Superior temporal gyrus (tissue), 1 donor: Measurements from ENCODE around the gene VMAC.
A peak's percentile ranks its signal among the peaks of the same experiment; 100 is the strongest.

Experiments
- DNase-seq: peaks from one replicate; pipeline ENCODE4 v3.0.0-alpha.2; 2016; ENCODE audit errors: extremely low spot score

Gene VMAC

DNA sequence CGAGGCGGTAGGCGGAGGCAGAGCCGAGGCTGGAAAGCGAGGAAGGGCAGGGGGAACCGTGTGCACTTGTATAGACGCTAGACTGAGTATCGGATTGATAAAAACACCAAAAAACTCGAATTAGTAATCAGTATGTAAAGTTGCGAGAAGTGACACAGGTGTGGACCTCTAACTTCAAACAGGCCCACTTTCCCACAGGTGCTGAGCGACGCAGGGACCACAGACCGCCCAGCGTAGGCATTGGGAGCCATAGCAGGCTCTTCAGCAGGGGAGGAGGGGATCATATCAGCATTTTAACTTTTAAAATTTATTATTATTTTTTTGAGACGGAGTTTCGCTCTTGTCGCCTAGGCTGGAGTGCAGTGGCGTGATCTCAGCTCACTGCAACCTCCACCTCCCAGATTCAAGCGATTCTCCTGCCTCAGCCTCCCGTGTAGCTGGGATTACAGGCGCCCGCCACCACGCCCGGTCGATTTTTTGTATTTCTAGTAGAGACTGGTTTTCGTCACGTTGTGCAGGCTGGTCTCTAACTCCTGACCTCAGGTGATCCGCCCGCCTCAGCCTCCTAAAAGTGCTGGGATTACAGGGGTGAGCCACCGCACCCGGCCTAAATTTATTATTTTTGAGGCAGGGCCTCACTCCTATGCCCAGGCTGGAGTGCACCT lies 574 bp downstream of the VMAC start:
- DNase-seq: no peak

DNA sequence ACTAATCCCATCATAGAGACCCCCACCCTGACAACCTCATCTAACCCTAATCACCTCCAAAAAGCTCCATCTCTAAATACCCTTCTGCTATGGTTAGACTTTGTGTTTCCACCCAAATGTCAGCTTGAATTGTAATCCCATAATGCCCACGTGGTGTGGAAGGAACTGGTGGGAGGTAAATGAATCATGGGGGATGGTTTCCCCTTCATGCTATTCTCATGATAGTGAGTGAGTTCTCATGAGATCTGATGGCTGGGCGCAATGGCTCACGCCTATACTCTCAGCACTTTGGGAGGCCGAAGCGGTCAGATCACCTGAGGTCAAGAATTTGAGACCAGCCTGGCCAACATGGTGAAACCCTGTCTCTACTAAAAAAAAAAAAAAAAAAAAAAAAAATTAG lies 2.6 kb downstream of the VMAC start:
- no peak for DNase-seq

DNA sequence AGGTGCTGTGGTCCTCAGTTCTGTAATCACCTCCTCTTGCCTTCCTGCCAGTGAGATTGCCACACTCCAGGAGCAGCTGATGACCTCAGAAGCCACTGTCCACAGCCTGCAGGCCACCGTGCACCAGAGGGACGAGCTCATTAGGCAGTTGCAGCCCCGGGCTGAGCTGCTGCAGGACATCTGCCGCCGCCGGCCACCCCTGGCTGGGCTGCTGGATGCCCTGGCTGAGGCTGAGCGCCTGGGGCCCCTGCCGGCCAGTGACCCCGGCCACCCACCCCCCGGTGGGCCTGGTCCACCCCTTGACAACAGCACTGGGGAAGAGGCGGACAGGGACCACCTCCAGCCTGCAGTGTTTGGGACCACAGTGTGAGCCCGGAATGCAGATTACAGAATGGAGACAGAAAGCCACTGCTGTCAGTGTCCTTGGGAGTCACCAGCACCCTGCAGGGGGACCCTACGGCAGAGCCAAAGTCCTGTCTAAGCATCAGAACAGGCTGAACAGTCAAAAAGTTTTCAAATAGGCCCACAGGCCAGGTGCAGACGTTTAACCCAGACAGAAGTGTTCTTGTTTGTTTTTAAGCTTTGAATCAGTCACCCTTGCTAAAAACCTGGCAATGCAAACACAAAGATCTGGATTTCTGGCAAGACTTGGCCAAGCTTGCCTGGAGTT lies 4.2 kb downstream of the VMAC start:
- DNase-seq: no peak

DNA sequence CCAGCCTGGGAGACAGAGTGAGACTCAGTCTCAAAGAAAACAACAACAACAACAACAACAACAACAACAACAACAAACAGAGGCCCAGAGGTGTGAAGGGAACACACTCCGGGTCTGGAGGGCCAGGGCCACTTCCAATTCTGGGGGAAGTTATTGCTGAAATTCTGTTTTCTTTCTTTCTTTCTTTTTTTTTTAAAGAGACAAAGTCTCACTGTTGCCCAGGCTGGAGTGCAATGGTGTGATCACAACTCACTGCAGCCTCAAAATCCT lies 5.9 kb downstream of the VMAC start:
- DNase-seq: no peak

DNA sequence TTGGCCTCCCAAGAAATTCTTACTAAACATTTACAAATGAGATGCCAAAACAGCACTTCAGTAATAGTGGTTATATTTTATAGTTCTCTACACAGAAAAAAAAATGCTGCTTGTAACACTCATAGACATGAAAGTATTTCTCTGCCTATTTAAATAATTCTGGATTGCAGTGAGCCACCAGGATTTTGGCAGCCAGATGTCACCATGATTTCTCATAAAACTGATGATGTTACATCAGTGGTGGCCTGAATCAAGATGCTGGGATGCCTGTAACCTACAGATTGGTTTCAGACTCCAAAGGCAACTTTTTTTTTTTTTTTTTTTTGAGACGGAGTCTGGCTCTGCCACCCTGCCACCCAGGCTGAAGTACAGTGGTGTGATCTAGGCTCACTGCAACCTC lies 6.7 kb downstream of the VMAC start:
- DNase-seq: no peak

DNA sequence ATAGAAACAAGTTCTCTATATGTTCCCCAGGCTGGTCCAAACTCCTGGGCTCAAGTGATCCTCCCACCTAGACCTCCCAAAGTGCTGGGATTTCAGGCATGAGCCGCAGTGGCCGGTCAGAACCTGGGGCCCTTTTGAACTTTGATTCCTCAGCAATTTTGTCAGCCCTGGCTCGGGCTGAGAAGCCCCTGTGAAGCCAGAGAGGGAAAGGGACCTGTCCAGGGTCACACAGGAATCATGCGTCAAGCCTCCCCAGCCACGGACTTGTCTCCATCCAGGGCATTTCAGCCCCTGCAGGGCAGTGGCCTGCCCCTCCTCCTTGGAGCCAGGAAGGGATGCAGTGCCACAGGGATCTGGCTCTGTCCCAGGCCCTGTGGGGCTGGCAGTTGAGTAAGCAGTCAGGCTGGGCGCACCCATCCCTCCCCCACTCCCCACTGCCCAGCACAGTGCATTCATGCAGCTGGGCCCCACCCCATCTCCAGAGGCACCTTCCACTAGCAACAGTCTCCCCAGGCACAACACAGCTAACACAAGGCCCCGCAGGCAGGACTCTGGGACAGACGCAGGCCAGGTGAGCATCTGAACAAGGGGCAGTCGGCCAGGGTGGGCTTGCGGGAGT lies 9.2 kb downstream of the VMAC start, which contains the start of gene CAPS:
TSS of gene CAPS (plus strand) at position 516 of the 619 bp plus-strand sequence. CDS start 153 bp downstream, outside the sequence.
- peak; percentile 19 for DNase-seq

DNA sequence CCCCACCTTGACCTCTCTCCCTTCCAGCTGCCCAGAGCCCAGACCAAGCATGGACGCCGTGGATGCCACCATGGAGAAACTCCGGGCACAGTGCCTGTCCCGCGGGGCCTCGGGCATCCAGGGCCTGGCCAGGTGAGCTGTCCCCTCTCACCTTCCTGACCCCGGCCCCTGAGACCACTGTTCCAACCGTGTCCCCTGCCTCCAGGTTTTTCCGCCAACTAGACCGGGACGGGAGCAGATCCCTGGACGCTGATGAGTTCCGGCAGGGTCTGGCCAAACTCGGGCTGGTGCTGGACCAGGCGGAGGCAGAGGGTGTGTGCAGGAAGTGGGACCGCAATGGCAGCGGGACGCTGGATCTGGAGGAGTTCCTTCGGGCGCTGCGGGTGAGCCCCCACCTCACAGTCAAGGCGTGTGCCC lies 9.7 kb downstream of the VMAC start:
- no peak for DNase-seq

DNA sequence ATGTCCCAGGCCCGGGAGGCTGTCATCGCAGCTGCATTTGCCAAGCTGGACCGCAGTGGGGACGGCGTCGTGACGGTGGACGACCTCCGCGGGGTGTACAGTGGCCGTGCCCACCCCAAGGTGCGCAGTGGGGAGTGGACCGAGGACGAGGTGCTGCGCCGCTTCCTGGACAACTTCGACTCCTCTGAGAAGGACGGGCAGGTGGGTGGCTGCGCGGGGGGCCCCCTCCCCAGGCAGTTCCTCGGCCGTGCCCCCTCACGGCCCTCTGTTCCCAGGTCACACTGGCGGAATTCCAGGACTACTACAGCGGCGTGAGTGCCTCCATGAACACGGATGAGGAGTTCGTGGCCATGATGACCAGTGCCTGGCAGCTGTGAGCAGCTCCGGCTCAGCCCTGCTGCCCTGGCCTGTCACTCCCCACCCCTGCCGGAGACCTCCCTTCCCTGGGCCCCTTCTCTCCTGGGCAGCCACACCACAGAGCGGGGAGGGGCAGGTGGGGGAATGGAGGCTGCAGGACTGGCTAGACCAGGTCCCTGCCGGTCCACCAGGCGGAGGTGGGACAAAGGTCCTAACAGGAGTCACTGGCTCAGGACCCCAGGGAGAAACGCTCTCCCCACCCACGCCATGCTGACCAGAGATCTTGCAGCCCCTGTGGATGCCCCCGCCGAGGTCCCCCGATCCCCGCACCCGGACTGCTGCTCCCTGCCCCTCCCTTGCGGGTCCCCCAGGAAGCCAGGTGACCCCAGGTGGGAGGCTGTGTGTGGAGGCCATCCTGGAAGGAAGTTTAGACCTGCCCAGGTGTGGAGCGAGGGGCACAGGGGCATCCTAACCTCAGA lies 10.5 kb downstream of the VMAC start:
- no peak for DNase-seq

DNA sequence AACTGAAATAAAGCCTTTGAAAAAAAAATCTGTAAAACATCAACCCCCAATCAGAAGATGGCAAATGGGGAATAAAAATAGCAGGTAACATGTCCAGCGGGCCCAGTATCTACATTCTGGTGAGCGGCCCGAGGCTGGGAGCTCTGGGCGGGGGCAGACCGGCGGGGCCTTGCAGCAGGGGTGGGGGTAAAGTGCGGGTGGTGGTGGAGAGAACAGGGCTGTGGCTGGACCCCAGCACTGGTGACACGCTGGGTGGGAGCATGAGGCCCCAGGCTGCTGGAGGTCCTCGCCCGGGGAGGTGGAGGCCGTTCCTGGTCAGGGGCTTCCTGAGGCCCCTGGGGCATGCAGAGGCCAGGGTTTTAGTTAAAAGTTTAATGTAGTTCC lies 11.1 kb downstream of the VMAC start:
- no peak for DNase-seq

DNA sequence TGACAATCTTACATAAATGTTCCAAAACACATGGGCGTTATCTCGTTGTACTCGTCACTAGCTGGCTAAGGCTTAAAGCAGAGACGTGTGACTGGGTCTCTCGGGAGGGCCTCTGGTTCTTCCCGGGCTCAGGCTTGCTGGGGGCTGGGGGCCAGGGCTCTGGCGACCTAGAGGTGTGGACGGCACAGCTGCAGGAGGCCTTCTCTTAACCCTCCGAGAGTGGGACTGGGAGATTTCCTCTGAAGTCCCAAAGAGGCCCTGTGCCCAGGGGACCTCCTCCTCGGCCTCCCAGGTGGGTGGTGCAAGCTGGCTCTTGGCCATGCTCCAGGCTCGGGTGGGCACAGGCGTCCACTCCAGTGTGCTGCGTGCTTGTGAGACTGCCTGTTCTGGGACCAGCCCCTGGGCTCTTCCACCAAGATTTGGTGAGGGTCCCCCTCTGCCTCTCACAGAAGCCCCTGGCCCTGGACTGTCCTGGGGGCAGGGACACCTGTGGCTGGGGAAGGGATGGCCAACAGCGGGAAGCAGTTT lies 11.6 kb downstream of the VMAC start:
- DNase-seq: no peak

DNA sequence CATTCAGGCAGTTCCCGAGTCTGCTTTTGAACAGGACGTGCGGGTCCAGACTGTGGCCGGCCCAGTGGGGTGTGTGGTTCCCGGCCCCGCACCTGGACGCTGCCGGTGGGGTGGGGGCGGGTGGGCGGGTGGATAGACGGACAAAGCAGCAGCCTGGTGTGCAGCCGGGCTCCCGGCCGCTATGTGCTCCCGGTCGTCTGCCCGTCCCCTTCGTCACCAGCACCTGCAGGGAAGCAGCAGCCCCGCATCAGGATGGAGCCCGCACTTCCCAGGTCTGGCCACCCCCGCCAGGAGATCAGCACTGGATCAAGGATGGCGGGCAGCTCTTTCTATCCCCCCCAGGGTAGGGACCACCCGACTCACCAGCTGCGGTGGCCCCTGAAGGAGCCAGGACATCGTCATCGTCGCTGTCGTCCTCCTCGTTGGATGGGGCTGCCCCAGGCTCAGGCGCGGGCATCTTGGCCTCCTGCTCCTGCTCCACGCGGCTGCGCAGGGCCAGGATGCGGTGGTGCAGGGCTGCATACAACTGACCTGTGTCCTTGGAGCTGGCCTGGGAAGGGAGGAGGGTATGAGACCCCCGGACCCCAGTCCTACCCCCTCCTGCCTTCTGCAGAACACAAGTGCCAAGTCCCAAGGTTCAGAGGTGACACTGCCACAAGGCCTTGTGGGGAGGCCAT lies 12.9 kb downstream of the VMAC start:
- no peak for DNase-seq

DNA sequence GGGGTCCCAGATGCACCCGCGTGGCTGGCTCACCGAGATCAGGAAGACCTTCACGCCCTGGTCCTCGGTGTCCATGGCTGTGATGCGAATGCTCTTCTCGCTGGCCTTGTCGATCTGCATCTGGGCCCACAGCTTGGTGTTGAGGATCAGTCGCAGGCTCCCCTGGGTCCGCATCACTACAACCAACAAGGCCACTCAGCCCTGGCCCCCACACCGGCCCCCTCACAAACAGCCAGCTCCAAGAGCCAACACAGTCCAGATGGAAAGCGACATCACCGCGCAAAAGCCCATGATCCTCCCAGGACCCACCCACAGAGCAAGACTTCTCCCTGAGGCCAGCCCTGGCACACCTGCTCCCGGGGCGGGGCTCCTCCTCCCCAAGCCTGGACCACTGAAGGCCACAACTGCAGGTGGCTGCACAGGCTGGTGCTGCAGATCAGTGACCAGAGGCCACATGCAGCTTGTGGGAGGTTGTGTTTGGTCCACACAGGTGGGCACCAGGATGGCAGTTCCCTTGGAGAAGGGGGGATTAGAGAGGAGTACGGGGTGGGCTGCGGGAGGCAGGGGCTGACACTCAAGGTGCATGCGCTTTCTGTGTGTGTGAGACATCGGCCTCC lies 13.9 kb downstream of the VMAC start:
- DNase-seq: no peak

DNA sequence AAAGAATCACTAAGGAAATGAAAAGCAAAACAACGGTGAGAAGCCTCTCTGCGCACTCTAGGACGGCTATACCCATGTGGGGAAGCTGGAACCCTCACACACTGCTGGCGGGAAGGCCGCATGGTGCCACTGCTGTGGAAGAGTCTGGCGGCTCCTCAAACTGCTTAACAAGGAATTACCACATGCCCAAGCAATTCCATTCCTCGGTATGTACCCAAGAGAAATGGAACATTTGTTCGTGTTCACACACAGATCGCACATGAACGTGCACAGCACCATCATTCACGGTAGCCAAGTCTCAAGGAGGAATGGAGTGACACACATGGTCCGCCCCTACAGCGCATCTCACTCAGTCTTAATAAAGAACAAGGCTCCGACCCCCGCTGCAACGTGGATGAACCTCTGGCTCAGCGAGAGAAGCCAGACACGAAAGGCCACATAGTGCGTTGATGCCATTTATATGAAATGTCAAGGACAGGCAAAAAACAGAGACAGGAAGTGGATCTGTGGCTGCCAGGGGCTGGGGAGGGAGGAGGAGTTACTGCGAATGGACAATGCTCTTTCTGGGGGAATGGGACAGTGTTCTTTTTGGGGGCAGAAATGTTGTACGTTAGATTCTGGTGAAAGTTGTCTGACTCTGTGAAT lies 17.0 kb downstream of the VMAC start:
- DNase-seq: no peak

DNA sequence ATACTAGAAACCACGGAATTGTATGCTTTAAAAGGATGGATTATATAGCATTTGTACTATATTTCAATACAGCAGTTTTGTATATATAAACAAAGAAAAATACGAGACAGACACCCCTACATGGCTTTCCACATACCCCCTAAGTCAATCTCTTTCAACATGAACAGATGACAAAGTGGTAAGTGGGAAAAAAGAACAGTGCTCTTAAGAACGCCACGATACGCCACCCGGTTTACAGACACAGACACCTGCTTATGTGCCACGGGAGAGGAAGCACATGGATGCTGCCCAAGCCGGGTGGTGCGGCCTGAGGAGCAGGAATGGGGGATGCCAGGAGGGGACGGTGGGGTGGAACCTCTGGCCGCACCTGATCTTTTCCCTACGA lies 17.5 kb downstream of the VMAC start:
- no peak for DNase-seq

DNA sequence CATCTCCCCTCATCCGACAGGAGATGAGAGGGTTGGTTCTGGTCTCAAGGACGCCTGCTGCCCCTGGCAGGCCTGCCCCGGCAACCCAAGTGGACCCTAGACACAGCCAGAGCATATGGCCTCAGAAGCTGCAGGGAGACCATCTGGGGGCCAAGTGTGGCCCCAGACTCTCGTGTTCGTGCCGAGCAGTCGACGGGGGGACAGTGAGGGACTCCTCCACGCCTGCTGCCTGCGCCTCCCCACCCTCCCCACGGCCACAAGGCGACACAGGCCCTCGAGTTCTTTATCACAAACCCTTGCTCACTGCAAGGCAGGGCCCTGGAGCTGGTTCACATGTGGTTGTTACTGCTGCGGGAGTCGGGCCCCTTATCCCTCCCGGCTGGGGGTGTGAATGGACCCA lies 18.7 kb downstream of the VMAC start:
- no peak for DNase-seq

DNA sequence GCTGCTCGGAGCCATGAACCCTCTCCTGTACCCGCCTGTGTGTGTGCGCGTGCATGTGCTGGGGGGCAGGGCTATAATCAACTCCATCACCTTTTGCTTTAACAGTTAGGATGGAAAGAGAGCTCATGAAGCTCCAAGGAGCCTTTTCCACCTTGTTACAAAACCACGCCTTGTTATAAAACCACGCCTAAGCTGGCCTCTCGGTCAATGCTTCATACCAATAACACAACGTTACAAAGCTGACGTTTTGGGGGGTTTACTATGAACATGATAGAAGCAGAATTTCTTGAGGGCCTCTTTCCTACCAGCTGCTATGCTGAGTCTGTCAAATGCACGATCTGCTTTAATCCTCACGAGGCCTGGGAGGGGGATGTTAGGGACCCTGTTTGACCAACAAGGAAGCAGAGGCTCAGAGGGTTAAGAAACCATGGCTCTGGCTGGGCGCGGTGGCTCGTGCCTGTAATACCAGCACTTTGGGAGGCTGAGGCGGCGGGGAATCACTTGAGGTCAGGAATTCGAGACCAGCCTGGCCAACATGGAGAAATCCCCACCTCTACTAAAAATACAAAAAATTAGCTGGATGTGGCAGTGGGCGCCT lies 21.3 kb downstream of the VMAC start:
- DNase-seq: no peak

DNA sequence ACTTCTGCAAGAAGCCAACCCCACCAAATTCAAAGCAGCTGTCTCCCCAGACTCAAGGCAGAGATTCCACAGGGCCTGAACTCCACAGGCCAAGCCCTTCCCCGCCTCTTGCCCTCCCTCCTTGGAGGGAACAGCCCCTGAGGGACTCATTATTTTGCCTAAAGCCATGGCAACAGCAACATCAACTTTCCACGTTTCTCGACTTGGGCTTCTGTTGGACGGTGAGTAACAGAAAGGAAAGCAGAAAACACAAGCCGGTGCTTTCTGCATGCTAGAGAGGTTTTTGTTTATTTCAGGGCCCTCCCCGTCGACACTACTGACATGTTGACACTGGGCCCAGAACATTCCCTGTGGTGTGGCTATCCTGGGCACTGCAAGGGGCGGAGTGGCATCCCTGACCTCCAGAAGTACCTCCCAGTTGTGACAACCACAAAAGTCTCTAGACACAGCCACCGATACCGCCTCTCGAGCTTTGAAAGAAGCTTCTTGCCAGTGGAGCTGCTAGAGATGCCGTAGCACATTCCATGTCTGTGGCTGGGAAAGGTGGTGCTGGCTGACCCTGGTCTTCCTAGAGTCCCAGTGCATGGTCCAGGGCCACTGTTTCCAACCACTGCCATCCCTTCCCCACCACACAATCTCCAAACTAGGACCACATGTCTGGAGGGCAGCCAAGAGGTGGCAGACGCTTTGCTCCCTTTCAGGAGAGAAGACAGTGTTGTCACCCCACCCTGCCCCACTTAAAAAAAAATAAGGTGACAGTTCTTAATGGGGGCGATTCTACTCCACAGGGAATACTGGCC lies 22.2 kb downstream of the VMAC start:
- DNase-seq: no peak

DNA sequence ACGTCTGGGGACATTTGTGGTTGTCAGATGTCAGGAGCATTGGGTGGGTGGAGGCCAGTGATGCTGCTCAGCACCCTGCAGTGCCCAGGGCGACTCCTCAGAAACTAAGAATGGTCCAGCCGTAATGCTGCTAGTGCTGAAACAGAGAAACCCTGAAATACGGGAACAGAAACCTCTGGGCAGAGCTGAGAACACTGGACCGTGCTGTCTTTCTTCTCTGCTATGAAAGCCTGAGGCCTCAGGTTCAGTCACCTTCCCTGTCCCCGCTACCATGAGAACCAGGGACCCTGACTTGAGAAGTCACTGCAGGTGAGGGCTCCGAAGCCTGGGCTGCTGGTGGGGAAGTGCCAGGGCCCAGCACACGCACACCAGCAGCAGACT lies 22.8 kb downstream of the VMAC start:
- no peak for DNase-seq

DNA sequence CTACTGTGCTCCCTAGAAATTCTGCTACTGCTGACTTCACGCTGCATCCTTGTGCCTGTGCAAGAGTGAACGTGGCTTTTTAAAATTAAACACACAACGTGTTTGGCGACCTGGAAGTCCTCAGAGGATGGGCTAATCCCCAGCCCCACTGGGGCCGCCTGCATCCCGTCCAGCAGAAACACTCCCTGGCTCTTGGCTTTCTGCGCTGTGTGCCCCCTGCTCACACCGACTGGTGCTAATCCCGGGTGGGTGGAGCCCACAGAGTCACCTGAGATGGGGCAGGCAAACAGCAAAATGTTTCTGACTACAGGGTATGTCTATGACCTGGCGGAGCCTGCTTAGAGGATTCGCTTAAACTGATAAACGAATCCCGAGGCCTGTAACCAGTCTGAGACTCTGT lies 24.5 kb downstream of the VMAC start:
- no peak for DNase-seq

DNA sequence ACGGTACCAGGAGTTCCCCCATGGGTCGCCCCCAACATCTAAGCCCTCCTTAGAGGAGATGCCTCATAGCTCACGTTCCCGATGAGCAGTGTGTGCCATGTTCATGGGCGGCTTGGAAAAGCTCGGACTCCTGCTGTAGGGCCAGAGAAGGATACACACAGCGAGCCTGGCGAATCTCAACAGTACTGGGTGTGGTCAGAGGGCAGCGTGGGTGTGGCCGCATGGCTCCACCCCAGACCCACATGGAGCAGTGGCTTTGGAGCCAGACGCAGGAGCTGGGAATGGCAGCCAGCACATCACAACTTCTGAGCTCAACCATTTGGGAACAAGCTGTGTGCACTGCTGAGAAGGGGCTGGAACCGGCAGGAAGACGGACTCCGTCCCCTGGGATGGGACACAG lies 25.0 kb downstream of the VMAC start:
- no peak for DNase-seq
